GM18867 (cell line): Measurements from ENCODE around the gene SHC3.

Source experiments
- ATAC-seq: cut with Tn5 transposase; IDR thresholded peaks from one replicate; pipeline ENCODE4 v1.9.1; 2021; ENCODE audit warnings: mild to moderate bottlenecking, moderate library complexity; ENCODE audit not compliant: unreplicated experiment

Gene SHC3

GRCh38 chr9:89113851-89114250 is 64.8 kb downstream of the SHC3 start:
- ATAC-seq = no peak

- no peak for ATAC-seq
Observed at GRCh38 chr9:89112243-89112642, 66.4 kb downstream of the SHC3 start.

- ATAC-seq = no peak
Observed at GRCh38 chr9:89109666-89110065, 69.0 kb downstream of the SHC3 start.

GRCh38 chr9:89107406-89107805 is 71.2 kb downstream of the SHC3 start:
- ATAC-seq = no peak

GRCh38 chr9:89106224-89106851 is 72.3 kb downstream of the SHC3 start:
- ATAC-seq = no peak

- no peak for ATAC-seq
Observed at GRCh38 chr9:89104821-89105220, 73.8 kb downstream of the SHC3 start.

- no peak for ATAC-seq
Observed at GRCh38 chr9:89097219-89097618, 81.4 kb downstream of the SHC3 start.

GRCh38 chr9:89096807-89097206 is 81.8 kb downstream of the SHC3 start:
- no peak for ATAC-seq

GRCh38 chr9:89095761-89096528 is 82.7 kb downstream of the SHC3 start:
- no peak for ATAC-seq

- ATAC-seq = no peak
Observed at GRCh38 chr9:89093201-89093975, 85.2 kb downstream of the SHC3 start.

- ATAC-seq = no peak
Observed at GRCh38 chr9:89089176-89089575, 89.4 kb downstream of the SHC3 start.

GRCh38 chr9:89083626-89084025 is 95.0 kb downstream of the SHC3 start:
- no peak for ATAC-seq

- ATAC-seq = no peak
Observed at GRCh38 chr9:89080193-89080592, 98.4 kb downstream of the SHC3 start.

- ATAC-seq = no peak
Observed at GRCh38 chr9:89079391-89079790, 99.2 kb downstream of the SHC3 start.

- no peak for ATAC-seq
Observed at GRCh38 chr9:89078860-89079259, 99.8 kb downstream of the SHC3 start.

- no peak for ATAC-seq
Observed at GRCh38 chr9:89078421-89078820, 100.2 kb downstream of the SHC3 start.

GRCh38 chr9:89077519-89077918 is 101.1 kb downstream of the SHC3 start:
- peak; percentile 75 for ATAC-seq

GRCh38 chr9:89073397-89073796 is 105.2 kb downstream of the SHC3 start:
- ATAC-seq = no peak

- ATAC-seq = no peak
Observed at GRCh38 chr9:89071591-89071990, 107.0 kb downstream of the SHC3 start.

GRCh38 chr9:89066835-89067234 is 111.8 kb downstream of the SHC3 start:
- ATAC-seq = no peak

- ATAC-seq = peak; percentile 67
Observed at GRCh38 chr9:89065921-89066320, 112.7 kb downstream of the SHC3 start.

- ATAC-seq = no peak
Observed at GRCh38 chr9:89060790-89061189, 117.8 kb downstream of the SHC3 start.
